GM19372 (cell line): ENCODE measurements around the gene EMC10.
"Not testable (repeated sequence)": the region's sequence is repeated elsewhere in the genome, so short reads cannot be mapped to it uniquely, and the experiment has no call there.

ENCODE experiments used
- ATAC-seq: cut with Tn5 transposase; IDR thresholded peaks from one replicate; pipeline ENCODE4 v1.9.1; 2021; ENCODE audit warnings: mild to moderate bottlenecking, low read depth, moderate library complexity; ENCODE audit not compliant: unreplicated experiment

The EMC10 gene

DNA sequence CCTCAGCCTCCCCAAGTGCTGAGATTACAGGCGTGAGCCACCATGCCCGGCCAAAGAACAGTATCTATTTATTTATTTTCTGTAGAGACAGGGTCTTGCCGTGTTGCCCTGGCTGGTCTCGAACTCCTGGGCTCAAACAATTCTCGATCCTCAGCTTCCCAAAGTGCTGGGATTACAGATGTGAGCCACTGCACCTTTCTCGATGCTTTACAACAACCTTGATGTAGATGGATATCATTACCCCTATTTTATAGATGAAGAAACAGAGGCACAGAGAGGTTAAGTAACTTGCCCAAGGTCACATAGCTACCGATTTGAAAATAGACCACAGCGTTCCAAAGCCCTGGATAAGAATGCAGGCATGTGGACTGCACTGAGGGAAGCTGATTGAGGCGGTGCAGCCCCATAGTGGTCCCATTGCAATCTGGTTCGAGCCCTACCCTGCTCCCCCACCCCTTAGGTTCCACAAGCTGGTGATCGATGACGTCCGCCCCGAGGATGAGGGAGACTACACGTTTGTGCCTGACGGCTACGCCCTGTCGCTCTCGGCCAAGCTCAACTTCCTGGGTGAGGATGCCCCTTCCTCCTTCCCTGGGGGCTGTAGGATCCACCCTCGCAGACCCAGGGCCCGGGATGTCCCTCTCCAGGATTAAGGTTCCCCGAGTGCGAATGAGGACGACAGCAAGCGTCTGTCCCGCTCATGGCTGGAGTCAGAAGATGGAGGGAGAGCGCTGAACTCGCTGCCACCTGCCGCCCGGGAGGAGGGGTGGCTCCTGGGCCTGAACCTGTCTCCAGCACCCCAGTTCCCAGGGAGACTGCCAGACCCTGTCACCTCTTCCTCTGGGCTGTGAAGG, 25.7 kb upstream of the EMC10 start:
- ATAC-seq, result no peak

GRCh38 chr19:50451223-50451534, 25.1 kb upstream of the EMC10 start:
- ATAC-seq, result no peak

- no peak for ATAC-seq
Measured at GRCh38 chr19:50453243-50453642, 23.1 kb upstream of the EMC10 start.

DNA sequence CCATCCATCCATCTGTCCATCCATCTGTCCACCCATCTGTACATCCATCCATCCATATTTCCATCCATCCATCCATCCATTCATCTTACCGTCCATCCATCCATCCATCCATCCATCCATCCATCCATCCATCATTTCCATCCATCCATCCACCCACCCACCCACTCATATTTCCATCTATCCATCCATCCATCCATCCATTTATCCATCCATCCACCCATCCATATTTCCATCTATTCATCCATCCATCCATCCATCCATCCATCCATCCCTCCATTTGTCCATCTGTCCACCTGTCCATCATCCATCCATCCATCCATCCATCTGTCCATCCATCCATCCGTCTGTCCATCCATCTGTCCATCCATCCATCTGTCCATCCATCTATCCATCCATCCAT, 20.3 kb upstream of the EMC10 start:
- no peak for ATAC-seq

DNA sequence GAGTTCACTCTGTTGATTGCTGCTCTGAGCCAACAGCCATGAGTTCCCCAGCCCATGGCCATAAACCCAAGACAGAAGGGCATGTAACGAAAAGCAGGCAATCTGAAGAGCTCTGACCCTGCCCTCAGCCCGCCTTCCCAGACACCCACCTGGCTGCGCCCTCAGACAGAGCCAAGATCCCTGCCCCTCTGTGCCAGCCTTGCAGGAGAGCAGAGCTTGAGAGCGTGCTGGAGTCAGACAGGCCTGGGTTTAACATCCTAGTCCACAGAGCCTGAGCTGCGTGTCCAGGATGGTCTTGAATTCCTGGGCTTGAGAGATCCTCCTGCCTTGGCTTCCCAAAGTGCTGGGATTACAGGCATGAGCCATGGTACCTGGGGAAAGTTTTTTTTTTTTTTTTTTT, 19.0 kb upstream of the EMC10 start:
- no peak for ATAC-seq

GRCh38 chr19:50458396-50459066, 17.8 kb upstream of the EMC10 start:
- no peak for ATAC-seq

DNA sequence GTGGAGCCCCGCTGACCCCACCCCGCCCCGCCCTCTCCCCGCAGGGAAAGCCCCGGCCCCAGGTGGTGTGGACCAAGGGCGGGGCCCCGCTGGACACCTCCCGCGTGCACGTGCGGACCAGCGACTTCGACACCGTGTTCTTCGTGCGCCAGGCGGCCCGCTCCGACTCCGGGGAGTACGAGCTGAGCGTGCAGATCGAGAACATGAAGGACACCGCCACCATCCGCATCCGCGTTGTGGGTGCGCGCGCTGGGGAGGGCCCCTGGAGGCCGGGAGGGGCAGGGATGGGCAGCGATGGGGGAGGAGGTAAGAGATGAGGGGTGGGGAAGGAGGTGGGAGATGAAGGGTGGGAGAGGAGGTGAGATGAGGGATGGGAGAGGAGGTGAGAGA, 17.2 kb upstream of the EMC10 start:
- no peak for ATAC-seq

- ATAC-seq, result no peak
Measured at GRCh38 chr19:50459638-50460037, 16.7 kb upstream of the EMC10 start.

GRCh38 chr19:50460161-50460765, 16.0 kb upstream of the EMC10 start:
- peak; percentile 52 for ATAC-seq

DNA sequence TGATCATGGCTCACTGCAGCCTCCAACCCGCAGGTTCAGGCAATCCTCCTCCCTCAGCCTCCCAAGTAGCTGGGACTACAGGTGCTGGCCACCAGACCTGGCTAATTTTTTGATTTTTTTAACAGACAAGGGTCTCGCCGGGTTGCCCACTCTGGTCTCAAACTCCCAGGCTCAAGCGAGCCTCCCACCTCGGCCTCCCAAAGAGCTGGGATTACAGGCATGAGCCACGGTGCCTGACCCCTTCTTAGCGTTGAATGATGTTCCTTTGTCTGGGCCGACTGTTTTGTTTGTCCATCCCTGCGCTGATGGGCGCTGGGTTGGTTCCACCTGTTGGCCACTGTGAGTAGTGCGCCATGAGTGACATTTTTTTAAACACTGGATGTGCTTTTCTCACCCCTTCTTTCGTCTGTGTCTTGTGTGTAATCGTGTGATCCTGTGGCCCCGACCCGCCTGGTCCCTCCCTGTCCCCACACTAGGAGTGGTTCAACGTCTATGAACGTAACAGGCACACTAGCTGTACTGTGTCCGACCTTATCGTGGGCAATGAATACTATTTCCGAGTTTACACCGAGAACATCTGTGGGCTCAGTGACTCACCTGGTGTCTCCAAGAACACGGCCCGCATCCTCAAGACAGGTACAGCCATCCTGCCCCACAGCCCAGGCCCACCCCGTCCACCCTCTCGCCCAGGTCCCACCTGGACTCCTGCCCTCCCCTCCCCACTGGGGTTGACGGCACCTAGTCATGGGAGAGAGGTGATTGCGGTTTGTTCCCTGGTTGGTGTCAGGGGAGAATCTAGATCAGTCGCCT, 15.0 kb upstream of the EMC10 start:
- ATAC-seq, result peak; percentile 46

DNA sequence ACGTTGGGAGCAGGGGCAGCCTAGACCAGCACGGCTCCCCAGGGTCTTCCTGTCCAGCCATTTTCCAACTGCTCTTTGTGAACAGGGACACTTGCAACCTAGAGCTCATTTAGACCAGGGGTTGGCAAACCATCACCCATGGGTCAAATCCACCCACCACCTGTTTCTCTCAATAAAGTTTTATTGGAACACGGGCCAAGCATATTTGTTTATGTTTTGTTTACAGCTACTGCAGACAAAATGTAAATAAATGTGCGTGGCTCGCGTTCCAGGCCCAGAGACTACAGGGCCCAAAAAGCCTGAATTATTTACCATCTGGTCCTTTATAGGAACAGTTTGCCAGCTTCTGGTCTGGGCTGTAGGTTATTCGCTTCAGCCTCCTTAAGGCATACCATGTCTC, 13.3 kb upstream of the EMC10 start:
- ATAC-seq, result no peak

DNA sequence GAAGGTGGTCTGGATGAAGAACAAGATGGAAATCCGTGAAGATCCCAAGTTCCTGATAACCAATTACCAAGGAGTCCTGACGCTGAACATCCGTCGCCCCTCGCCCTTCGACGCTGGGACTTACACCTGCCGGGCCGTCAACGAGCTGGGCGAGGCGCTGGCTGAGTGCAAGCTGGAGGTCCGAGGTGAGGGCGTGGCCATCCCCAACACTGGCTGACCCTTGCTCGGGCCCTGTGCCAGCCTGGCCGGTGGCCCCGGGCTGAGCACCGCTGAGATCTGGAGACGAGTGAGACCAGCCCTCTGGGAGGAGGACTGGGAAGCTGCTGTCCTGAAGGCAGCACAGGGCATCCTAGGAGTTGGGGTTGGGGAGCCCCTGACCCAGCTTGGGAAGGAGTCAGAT, 12.0 kb upstream of the EMC10 start:
- no peak for ATAC-seq

GRCh38 chr19:50465000-50465399, 11.3 kb upstream of the EMC10 start:
- ATAC-seq, result no peak

GRCh38 chr19:50465986-50466705, 10.2 kb upstream of the EMC10 start:
- ATAC-seq, result no peak

DNA sequence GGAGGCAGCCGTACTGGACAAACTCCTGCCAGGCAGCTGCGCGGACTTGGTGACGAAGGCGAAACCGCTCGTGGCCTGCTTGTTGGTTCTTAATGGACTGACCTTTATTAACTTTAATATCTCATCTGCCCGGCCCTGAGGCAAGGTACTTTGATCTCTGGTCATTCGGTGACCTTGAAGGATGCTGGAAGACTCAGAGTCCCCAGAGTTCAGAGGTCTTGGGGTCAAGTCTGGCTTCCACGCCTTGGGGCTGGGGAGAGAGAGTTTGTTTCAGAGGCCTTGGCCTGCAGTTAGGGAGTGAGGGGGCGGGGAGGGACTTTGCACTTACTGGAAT, 9.6 kb upstream of the EMC10 start:
- ATAC-seq, result no peak

DNA sequence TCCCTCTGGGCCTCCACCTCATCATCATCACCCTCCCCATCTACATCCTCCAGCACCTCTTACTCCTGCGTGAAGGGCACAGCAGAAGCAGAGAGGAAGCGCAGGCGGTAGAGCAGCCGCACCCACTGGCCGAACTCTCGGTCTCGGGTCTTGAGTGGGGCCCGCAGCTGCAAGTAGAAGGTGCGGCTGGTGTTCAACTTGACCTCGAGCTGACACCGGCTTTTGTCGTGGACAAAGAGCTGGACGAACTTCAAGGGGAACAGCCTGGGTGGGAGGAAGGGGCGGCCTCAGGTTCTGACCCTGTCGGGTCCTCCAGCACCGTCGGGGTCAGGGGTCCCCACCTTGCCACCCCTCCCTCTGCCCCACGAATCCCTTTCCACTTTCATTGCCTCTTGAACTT, 8.7 kb upstream of the EMC10 start:
- no peak for ATAC-seq

GRCh38 chr19:50468818-50469217, 7.5 kb upstream of the EMC10 start:
- ATAC-seq, result no peak

DNA sequence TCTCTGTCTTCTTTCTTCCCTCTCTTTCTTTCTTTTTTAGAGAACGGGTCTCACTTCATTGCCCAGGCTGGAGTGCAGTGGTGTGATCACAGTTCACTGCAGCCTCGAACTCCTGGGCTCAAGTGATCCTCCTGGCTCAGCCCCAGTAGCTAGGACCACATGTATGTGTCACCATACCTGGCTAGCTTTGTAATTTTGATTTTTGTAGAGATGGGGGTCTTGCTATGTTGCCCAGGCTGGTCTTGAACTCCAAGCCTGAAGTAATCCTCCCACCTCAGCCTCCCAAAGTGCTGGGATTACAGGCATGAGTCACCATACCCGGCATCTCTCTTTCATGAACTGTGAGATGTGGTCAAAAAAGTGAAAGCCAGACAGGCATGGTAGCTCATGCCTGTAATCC, 3.0 kb upstream of the EMC10 start:
- not testable (repeated sequence) for ATAC-seq

DNA sequence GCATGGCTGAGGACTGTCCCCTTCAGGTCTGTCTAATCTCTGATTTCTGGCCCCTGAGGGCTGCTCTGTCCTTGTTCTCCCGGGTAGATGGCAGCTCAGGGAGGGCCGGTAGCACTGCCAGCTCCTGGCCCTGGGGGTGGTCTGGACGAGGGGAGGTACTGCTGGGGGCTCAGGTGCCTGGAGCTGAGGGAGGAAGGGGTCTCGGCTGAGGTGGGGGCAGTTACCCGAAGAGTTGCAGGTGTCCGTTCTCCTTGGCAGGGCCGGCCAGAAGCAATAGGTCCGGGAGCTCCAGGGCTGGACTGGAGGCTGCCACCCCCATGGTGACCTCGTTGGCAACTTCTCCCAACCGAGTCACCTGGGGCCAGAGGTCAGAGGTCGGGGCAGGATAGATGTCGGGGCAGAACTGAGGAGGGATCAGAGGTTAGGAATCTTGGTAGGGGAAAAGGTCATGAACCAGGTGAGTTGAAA, 1.2 kb upstream of the EMC10 start:
- ATAC-seq, result no peak

- ATAC-seq, result no peak
Measured at GRCh38 chr19:50475736-50476223, 527 bp upstream of the EMC10 start.
